ENCODE data around the gene UBN2.

UBN2 gene

GRCh38 chr7:139294951-139295575 is 64.0 kb downstream of the UBN2 start:
- Histone ChIP-seq H3K4me3 (ENCODE audit: low read depth, low read length, poor library complexity, severe bottlenecking) (no peak overlapping the region), H3K27ac (ENCODE audit: low read depth, low read length, poor library complexity, severe bottlenecking) (no peak overlapping the region), H3K4me1 (ENCODE audit: insufficient read depth, low read length, severe bottlenecking) (no peaks in the 10 kb centered on the region), H4K20me1 (ENCODE audit: insufficient read depth, low read length) (no peaks in the 10 kb centered on the region), H3K9ac (ENCODE audit: low read length) (no peak overlapping the region), H3F3A (ENCODE audit: insufficient read depth, low read length) (no peaks in the 10 kb centered on the region), H3K9me3 (ENCODE audit: low read length) (no peaks in the 10 kb centered on the region), H3K79me2 (ENCODE audit: insufficient read depth, low read length) (no peaks in the 10 kb centered on the region), H3K9me2 (ENCODE audit: low read depth, low read length) (no peaks in the 10 kb centered on the region), H3K4me2 (ENCODE audit: low read length) (no peak overlapping the region), H2AFZ (ENCODE audit: low read length) (no peak overlapping the region), H3K27me3 (ENCODE audit: insufficient read depth, low read length) (no peaks in the 10 kb centered on the region), H3K36me3 (ENCODE audit: insufficient read depth, low read length) (peaks cover 14% of the 10 kb centered on the region; the same call in 1 of the 2 replicates)
- TF ChIP-seq EZH2 (IDR thresholded peaks at IDR 0.05; ENCODE audit: borderline replicate concordance, low read length) (no peak), CTCF (IDR thresholded peaks at IDR 0.05; ENCODE audit: low read length) (no peak)

DNA sequence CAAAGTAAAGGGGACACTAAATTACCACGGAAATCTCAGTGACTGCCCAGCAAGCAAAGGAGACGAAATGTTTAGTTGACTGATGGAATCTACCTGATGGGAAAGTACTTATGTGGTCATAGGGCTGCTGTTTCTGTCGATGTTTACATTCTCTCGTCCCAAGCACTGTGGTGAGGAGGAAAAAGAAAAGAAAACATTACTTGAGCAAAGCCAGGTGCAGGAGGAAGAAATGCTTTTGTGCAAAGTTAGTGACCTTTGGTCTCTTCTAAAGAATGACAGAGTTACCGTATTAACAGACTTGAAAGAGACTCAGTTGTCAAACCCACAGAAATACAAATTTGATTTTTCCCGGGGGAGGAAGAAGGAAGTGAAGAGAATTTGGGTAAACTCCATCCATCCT is 66.8 kb downstream of the UBN2 start:
- TF ChIP-seq CTCF (IDR thresholded peaks at IDR 0.05; ENCODE audit: low read length), result no peak
- no peak overlapping the region for H3K9ac ChIP-seq (ENCODE audit: low read length)
- H3K4me2 ChIP-seq (ENCODE audit: low read length), result no peak overlapping the region
- no peaks in the 10 kb centered on the region for H3K27me3 ChIP-seq (ENCODE audit: insufficient read depth, low read length)
- no peak overlapping the region for H3K4me3 ChIP-seq (ENCODE audit: low read depth, low read length, poor library complexity, severe bottlenecking)
- H3K79me2 ChIP-seq (ENCODE audit: insufficient read depth, low read length), result no peaks in the 10 kb centered on the region
- H3K4me1 ChIP-seq (ENCODE audit: insufficient read depth, low read length, severe bottlenecking), result no peaks in the 10 kb centered on the region
- no peaks in the 10 kb centered on the region for H3F3A ChIP-seq (ENCODE audit: insufficient read depth, low read length)
- H3K27ac ChIP-seq (ENCODE audit: low read depth, low read length, poor library complexity, severe bottlenecking), result no peak overlapping the region
- no peak overlapping the region for H2AFZ ChIP-seq (ENCODE audit: low read length)
- H3K36me3 ChIP-seq (ENCODE audit: insufficient read depth, low read length), result peaks cover 14% of the 10 kb centered on the region; the same call in 1 of the 2 replicates
- no peaks in the 10 kb centered on the region for H3K9me3 ChIP-seq (ENCODE audit: low read length)
- no peaks in the 10 kb centered on the region for H3K9me2 ChIP-seq (ENCODE audit: low read depth, low read length)
- no peaks in the 10 kb centered on the region for H4K20me1 ChIP-seq (ENCODE audit: insufficient read depth, low read length)

DNA sequence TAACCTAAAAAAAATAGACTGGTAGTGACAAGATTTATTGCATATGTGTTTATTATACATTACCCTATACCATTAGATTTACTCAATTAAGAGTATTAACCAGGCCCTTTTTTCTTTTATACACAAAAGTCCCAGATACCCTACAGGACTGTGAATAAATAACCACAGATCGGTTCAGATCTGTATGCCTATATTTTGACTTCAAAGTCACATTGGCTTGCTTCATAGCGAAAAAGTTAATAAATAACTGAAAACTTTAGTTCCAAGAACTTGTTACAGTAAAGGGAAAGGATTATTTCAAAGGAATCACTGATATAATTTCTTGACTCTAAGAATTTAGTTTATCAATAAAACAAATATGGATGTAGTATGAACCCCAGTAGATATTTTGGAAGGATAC is 68.3 kb downstream of the UBN2 start:
- H2AFZ ChIP-seq (ENCODE audit: low read length), result no peak overlapping the region
- TF ChIP-seq EZH2 (IDR thresholded peaks at IDR 0.05; ENCODE audit: borderline replicate concordance, low read length), result no peak
- TF ChIP-seq CTCF (IDR thresholded peaks at IDR 0.05; ENCODE audit: low read length), result no peak
- H3K79me2 ChIP-seq (ENCODE audit: insufficient read depth, low read length), result no peaks in the 10 kb centered on the region
- no peak overlapping the region for H3K4me3 ChIP-seq (ENCODE audit: low read depth, low read length, poor library complexity, severe bottlenecking)
- no peaks in the 10 kb centered on the region for H3K9me3 ChIP-seq (ENCODE audit: low read length)
- no peaks in the 10 kb centered on the region for H3K27me3 ChIP-seq (ENCODE audit: insufficient read depth, low read length)
- no peak overlapping the region for H3K4me2 ChIP-seq (ENCODE audit: low read length)
- peaks cover 14% of the 10 kb centered on the region; the same call in 1 of the 2 replicates for H3K36me3 ChIP-seq (ENCODE audit: insufficient read depth, low read length)
- H3K4me1 ChIP-seq (ENCODE audit: insufficient read depth, low read length, severe bottlenecking), result no peaks in the 10 kb centered on the region
- no peaks in the 10 kb centered on the region for H4K20me1 ChIP-seq (ENCODE audit: insufficient read depth, low read length)
- H3F3A ChIP-seq (ENCODE audit: insufficient read depth, low read length), result no peaks in the 10 kb centered on the region
- H3K9me2 ChIP-seq (ENCODE audit: low read depth, low read length), result no peaks in the 10 kb centered on the region
- H3K9ac ChIP-seq (ENCODE audit: low read length), result no peak overlapping the region
- no peak overlapping the region for H3K27ac ChIP-seq (ENCODE audit: low read depth, low read length, poor library complexity, severe bottlenecking)

All from OCI-LY1 (cell line).